IgD-negative memory B cell (primary cell): Measurements from ENCODE around the gene ERMP1. TPM values are rescaled to one million over a fixed set of nuclear protein-coding genes. Genes with fewer than 3 reads are reported as not detected.

Experiments used
- H3K27ac Mint-ChIP-seq, 3 donors: one replicate each; pipeline ENCODE4 v1.8.0; 2020 to 2022; ENCODE audit warnings: mild to moderate bottlenecking in 3 of 3, mixed read lengths in 3 of 3, moderate library complexity in 1 of 3
- H3K27me3 Mint-ChIP-seq: one replicate; pipeline ENCODE4 v1.8.0; 2021; ENCODE audit warnings: mixed read lengths
- H3K36me3 Mint-ChIP-seq: one replicate; pipeline ENCODE4 v1.8.0; 2020; ENCODE audit warnings: mild to moderate bottlenecking, mixed read lengths
- H3K4me1 Mint-ChIP-seq, 3 donors: one replicate each; pipeline ENCODE4 v1.8.0; 2020 to 2022; ENCODE audit warnings: mixed read lengths in 3 of 3, mild to moderate bottlenecking in 1 of 3
- H3K4me3 Mint-ChIP-seq, 4 donors: one replicate each; pipeline ENCODE4 v1.8.0; 2020 to 2022; ENCODE audit warnings: mild to moderate bottlenecking in 4 of 4, mixed read lengths in 4 of 4, moderate library complexity in 3 of 4
- H3K9me3 Mint-ChIP-seq, 3 donors: one replicate each; pipeline ENCODE4 v1.8.0; 2020 to 2021; ENCODE audit warnings: mixed read lengths in 3 of 3, mild to moderate bottlenecking in 1 of 3
- polyA plus RNA-seq: library from polyadenylated mRNA; unstranded; fragments of 300-500 nt; fragmentation: Illumina TruSeq; gene quantifications from one replicate; pipeline ENCODE4 v1.2.3, GENCODE V29; 2021

The ERMP1 gene
- polyA plus RNA-seq, 1 donor from 2014 or later, result 6.7 TPM

DNA sequence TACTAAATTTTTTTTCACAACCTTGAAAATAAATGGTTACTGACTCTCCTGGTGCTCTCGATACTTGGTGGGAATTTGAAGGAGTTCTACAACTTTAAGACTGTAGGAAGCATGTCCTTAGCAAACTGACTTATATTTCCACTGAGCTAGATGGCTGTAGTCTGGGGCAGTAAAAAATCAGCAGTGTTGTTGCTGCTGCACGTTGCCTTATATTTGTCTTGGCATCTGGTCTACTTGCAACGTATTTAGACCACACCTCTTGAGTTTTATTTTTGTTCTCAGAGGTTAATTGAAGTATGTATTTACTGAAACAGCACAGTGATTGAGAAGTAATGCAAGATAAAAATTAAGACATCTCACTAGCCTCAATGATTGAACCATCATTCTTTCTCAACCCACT lies 76.3 kb downstream of the ERMP1 start:
- Mint-ChIP-seq H3K27ac (peak overlapping the region in 1 of 3 donors; percentile 33), H3K36me3 (peaks cover 5% of the 10 kb centered on the region), H3K4me1 (peaks cover 0 to 2% (median 0%) of the 10 kb centered on the region in 3 donors)

GRCh38 chr9:5750569-5750968 lies 82.3 kb downstream of the ERMP1 start:
- Mint-ChIP-seq H3K4me3 (no peak overlapping the region), H3K27me3 (no peaks in the 10 kb centered on the region), H3K27ac (peak overlapping the region in 1 of 3 donors; percentile 71), H3K4me1 (peaks cover 0 to 2% (median 0%) of the 10 kb centered on the region in 3 donors), H3K9me3 (peaks cover 0 to 4% (median 2%) of the 10 kb centered on the region in 3 donors), H3K36me3 (peaks cover 19% of the 10 kb centered on the region)

More for the DNA sequence above, 76.3 kb downstream of the ERMP1 start:
- H3K9me3 Mint-ChIP-seq, result no peaks in the 10 kb centered on the region
- no peak overlapping the region for H3K4me3 Mint-ChIP-seq
- H3K27me3 Mint-ChIP-seq, result no peaks in the 10 kb centered on the region

GRCh38 chr9:5749306-5749705 lies 83.6 kb downstream of the ERMP1 start:
- Mint-ChIP-seq H3K27ac (peak overlapping the region in 2 of 3 donors; percentile 71 to 85), H3K36me3 (peaks cover 22% of the 10 kb centered on the region), H3K9me3 (peaks cover 0 to 4% (median 2%) of the 10 kb centered on the region in 3 donors)

DNA sequence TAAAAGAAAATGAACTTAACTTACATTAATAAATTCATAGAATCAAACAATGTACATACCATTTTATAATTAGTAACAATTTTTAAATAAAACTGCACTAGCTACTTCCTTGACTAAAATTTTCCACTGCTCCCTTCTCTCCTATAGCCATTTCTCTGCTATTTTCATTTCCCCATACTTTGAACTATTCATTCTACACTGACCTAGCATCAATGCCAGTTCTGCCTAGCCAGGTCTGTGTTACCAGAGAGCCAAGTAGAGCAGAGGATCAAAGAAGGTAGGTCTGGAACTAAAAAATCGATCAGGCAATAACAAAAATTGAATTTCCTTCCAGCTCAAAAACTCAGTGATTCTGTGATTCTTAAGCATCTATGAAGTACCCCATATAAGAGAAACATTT lies 84.5 kb downstream of the ERMP1 start:
- H3K4me3 Mint-ChIP-seq, result no peak overlapping the region
- peaks cover 0 to 4% (median 2%) of the 10 kb centered on the region in 3 donors for H3K9me3 Mint-ChIP-seq
- H3K4me1 Mint-ChIP-seq, result peaks cover 0 to 2% (median 0%) of the 10 kb centered on the region in 3 donors
- H3K36me3 Mint-ChIP-seq, result peaks cover 22% of the 10 kb centered on the region
- peak overlapping the region in 1 of 3 donors; percentile 65 for H3K27ac Mint-ChIP-seq
- no peaks in the 10 kb centered on the region for H3K27me3 Mint-ChIP-seq

More at GRCh38 chr9:5749306-5749705, 83.6 kb downstream of the ERMP1 start:
- Mint-ChIP-seq H3K4me1 (peaks cover 0 to 2% (median 0%) of the 10 kb centered on the region in 3 donors), H3K27me3 (no peaks in the 10 kb centered on the region), H3K4me3 (no peak overlapping the region)

DNA sequence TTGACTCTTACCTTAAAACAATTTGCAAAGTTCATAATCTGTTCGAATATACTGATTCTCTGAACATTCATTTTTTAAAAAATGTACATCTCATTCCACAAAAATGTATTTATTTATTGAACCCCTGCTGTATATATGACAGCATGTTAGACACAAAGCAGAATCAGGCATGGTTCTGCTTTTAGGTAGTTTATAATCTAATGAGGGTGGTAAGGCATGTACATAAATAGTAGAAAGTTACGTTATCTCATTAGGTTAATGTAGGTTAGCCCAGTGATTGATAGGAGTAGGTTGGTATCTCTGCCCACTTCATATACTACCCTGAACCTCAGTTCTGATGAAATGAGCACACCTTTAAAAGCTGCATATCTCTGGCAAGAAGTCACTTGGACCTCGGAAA lies 89.8 kb downstream of the ERMP1 start:
- peaks cover 28% of the 10 kb centered on the region for H3K36me3 Mint-ChIP-seq
- no peaks in the 10 kb centered on the region for H3K27me3 Mint-ChIP-seq
- H3K9me3 Mint-ChIP-seq, result peaks cover 0 to 1% (median 0%) of the 10 kb centered on the region in 3 donors
- H3K27ac Mint-ChIP-seq, result no peak overlapping the region
- H3K4me3 Mint-ChIP-seq, result no peak overlapping the region
- H3K4me1 Mint-ChIP-seq, result peaks cover 0 to under 1% (median 0%) of the 10 kb centered on the region in 3 donors

DNA sequence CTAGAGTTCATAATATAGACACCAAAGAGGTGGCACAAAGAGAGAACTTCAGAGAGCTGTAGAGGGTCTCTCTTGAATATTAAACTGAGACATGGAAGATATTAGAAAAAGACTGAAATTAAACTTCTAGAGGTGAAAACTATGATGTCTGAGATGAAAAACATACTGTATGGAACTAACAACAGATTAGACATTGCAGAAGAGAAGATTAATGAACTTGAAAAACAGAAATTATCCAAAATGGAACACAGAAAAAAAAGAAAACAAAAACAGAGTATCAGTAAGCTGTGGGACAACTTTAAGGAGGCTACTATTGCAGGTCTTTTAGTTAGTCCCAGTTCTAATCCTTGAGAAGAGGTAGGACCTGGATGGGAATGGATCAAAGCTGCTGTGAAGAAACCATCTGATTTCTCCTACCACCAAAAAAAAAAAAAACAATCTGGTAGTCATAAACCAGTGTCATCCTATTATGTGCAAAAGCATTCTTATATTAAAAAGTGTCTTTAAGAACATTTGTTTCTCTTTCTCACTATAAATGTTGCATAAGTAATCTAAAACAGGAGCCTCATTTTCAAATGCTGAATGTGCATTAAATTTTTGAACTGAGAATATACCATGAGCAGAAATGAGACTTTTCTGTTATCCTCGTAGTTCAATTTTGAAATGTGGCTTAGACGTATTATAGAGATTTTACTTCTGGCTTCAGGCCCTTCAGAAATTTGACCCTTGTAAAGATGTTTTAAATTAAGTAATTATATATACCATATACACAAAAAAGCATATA lies 96.2 kb downstream of the ERMP1 start:
- Mint-ChIP-seq H3K27me3 (no peaks in the 10 kb centered on the region), H3K4me1 (no peaks in the 10 kb centered on the region), H3K27ac (peak overlapping the region in 1 of 3 donors; percentile 76), H3K36me3 (peaks cover 19% of the 10 kb centered on the region), H3K4me3 (no peak overlapping the region), H3K9me3 (no peaks in the 10 kb centered on the region)

DNA sequence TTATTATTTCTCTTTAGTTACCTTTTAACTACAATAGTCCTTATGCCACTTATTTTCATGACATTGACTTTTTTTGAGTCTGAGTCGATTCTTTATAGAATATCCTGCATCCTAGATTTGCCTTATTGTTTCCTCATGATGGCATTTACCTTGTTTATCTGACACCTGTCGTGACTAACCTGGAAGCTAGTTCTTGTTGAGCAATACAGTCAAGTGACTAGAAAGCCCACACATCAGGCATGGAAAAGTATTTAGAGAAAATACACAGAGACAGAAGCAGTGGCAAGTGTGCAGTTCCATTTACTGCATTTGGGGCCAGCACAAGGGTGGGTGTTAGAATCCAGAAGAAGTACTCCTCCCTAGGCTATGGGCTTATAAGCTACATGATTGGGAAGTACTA lies 97.8 kb downstream of the ERMP1 start:
- Mint-ChIP-seq H3K36me3 (peaks cover 11% of the 10 kb centered on the region), H3K27me3 (no peaks in the 10 kb centered on the region), H3K4me1 (no peaks in the 10 kb centered on the region), H3K27ac (no peak overlapping the region), H3K4me3 (no peak overlapping the region), H3K9me3 (no peaks in the 10 kb centered on the region)

Other genes starting within 250 kb of the ERMP1 start
- gene RIC1, start 204.0 kb downstream of the ERMP1 start, polyA plus RNA-seq, result 9.5 TPM
- not detected for gene MLANA, start 57.8 kb upstream of the ERMP1 start, polyA plus RNA-seq
- gene RANBP6, start 182.5 kb upstream of the ERMP1 start, polyA plus RNA-seq, result 10.0 TPM